Stromal cell of bone marrow (primary cell): ENCODE results near the gene CRY2.
"Not testable (repeated sequence)": the region's sequence is repeated elsewhere in the genome, so short reads cannot be mapped to it uniquely, and the experiment has no call there.

Experiments
- DNase-seq: peaks from one replicate; pipeline ENCODE4 v3.0.0-alpha.2; 2012; ENCODE audit warnings: low read depth

CRY2 gene

GRCh38 chr11:45899448-45900174 is 52.3 kb downstream of the CRY2 start:
- peak; percentile 83 for DNase-seq

GRCh38 chr11:45900175-45900800 is 53.0 kb downstream of the CRY2 start:
- not testable (repeated sequence) for DNase-seq

- DNase-seq = no peak
Observed at GRCh38 chr11:45900916-45901617, 53.8 kb downstream of the CRY2 start.

GRCh38 chr11:45901626-45902025 is 54.4 kb downstream of the CRY2 start:
- no peak for DNase-seq

- no peak for DNase-seq
Observed at GRCh38 chr11:45902452-45903380, 55.4 kb downstream of the CRY2 start.

GRCh38 chr11:45904309-45904915 is 57.1 kb downstream of the CRY2 start:
- DNase-seq = no peak

- no peak for DNase-seq
Observed at GRCh38 chr11:45905095-45905494, 57.8 kb downstream of the CRY2 start.

- not testable (repeated sequence) for DNase-seq
Observed at GRCh38 chr11:45905576-45905975, 58.3 kb downstream of the CRY2 start.

- no peak for DNase-seq
Observed at GRCh38 chr11:45906096-45906682, 58.9 kb downstream of the CRY2 start.

GRCh38 chr11:45906965-45907611 is 59.8 kb downstream of the CRY2 start, which contains the start of gene FREY1:
FREY1 (minus strand) TSS chr11:45907271; CDS start chr11:45907245, 26 bp downstream.
- no peak for DNase-seq

- no peak for DNase-seq
Observed at GRCh38 chr11:45907911-45908370, 60.7 kb downstream of the CRY2 start.

GRCh38 chr11:45909594-45910475 is 62.6 kb downstream of the CRY2 start:
- DNase-seq = no peak

- no peak for DNase-seq
Observed at GRCh38 chr11:45910623-45911022, 63.3 kb downstream of the CRY2 start.

GRCh38 chr11:45913514-45913913 is 66.2 kb downstream of the CRY2 start:
- no peak for DNase-seq

GRCh38 chr11:45913942-45914635 is 66.8 kb downstream of the CRY2 start:
- DNase-seq = no peak

GRCh38 chr11:45915446-45915845 is 68.2 kb downstream of the CRY2 start:
- no peak for DNase-seq

- no peak for DNase-seq
Observed at GRCh38 chr11:45917286-45917622, 70.0 kb downstream of the CRY2 start.

- peak; percentile 100 for DNase-seq
Observed at GRCh38 chr11:45917623-45918330, 70.5 kb downstream of the CRY2 start, which contains the start of gene PEX16. PEX16 (minus strand) TSS chr11:45917877; CDS start chr11:45917811, 66 bp downstream.
